ENCODE results near the gene TTI1. TPM values are rescaled to one million over a fixed set of nuclear protein-coding genes. Genes with fewer than 3 reads are reported as not detected.

The TTI1 gene
- total and polyA plus RNA-seq, 2 experiments from 2014 or later = 17.8 to 56.4 TPM

DNA sequence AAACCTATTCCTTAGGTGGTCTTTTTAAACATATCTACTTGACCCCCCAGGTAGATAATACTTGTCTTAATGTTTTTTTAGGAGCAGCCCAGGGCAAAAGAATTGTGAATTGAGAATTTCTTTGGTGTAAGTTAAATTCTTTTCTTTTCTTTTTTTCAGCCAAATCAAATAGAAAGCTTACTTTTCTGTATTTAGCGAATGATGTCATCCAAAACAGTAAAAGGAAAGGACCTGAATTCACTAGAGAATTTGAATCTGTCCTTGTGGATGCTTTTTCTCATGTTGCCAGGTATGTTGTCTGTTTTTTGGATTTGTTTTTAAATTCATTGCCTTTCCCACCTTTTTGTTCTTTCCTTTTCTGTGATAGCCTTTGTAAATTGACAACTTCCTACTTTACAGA lies 7.0 kb upstream of the TTI1 start:
- H3K36me3 Mint-ChIP-seq (ENCODE audit: low read depth) = peaks cover 64% of the 10 kb centered on the region
- no peak for ATAC-seq
- no peak overlapping the region for H3K4me3 Mint-ChIP-seq
- no peaks in the 10 kb centered on the region for H3K9me3 Mint-ChIP-seq
- TF ChIP-seq, protein P1, sequence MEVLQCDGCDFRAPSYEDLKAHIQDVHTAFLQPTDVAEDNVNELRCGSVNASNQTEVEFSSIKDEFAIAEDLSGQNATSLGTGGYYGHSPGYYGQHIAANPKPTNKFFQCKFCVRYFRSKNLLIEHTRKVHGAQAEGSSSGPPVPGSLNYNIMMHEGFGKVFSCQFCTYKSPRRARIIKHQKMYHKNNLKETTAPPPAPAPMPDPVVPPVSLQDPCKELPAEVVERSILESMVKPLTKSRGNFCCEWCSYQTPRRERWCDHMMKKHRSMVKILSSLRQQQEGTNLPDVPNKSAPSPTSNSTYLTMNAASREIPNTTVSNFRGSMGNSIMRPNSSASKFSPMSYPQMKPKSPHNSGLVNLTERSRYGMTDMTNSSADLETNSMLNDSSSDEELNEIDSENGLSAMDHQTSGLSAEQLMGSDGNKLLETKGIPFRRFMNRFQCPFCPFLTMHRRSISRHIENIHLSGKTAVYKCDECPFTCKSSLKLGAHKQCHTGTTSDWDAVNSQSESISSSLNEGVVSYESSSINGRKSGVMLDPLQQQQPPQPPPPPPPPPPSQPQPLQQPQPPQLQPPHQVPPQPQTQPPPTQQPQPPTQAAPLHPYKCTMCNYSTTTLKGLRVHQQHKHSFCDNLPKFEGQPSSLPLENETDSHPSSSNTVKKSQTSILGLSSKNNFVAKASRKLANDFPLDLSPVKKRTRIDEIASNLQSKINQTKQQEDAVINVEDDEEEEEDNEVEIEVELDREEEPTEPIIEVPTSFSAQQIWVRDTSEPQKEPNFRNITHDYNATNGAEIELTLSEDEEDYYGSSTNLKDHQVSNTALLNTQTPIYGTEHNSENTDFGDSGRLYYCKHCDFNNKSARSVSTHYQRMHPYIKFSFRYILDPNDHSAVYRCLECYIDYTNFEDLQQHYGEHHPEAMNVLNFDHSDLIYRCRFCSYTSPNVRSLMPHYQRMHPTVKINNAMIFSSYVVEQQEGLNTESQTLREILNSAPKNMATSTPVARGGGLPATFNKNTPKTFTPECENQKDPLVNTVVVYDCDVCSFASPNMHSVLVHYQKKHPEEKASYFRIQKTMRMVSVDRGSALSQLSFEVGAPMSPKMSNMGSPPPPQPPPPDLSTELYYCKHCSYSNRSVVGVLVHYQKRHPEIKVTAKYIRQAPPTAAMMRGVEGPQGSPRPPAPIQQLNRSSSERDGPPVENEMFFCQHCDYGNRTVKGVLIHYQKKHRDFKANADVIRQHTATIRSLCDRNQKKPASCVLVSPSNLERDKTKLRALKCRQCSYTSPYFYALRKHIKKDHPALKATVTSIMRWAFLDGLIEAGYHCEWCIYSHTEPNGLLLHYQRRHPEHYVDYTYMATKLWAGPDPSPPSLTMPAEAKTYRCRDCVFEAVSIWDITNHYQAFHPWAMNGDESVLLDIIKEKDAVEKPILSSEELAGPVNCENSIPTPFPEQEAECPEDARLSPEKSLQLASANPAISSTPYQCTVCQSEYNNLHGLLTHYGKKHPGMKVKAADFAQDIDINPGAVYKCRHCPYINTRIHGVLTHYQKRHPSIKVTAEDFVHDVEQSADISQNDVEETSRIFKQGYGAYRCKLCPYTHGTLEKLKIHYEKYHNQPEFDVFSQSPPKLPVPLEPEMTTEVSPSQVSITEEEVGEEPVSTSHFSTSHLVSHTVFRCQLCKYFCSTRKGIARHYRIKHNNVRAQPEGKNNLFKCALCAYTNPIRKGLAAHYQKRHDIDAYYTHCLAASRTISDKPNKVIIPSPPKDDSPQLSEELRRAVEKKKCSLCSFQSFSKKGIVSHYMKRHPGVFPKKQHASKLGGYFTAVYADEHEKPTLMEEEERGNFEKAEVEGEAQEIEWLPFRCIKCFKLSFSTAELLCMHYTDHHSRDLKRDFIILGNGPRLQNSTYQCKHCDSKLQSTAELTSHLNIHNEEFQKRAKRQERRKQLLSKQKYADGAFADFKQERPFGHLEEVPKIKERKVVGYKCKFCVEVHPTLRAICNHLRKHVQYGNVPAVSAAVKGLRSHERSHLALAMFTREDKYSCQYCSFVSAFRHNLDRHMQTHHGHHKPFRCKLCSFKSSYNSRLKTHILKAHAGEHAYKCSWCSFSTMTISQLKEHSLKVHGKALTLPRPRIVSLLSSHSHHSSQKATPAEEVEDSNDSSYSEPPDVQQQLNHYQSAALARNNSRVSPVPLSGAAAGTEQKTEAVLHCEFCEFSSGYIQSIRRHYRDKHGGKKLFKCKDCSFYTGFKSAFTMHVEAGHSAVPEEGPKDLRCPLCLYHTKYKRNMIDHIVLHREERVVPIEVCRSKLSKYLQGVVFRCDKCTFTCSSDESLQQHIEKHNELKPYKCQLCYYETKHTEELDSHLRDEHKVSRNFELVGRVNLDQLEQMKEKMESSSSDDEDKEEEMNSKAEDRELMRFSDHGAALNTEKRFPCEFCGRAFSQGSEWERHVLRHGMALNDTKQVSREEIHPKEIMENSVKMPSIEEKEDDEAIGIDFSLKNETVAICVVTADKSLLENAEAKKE (CRISPR knock-in tag; IDR thresholded peaks at IDR 0.05) = no peak
- no peak for TF ChIP-seq POLR2AphosphoS5 (IDR thresholded peaks at IDR 0.05; ENCODE audit: low read depth)
- TF ChIP-seq EZH2phosphoT487 (IDR thresholded peaks at IDR 0.05; ENCODE audit: unreplicated experiment) = no peak
- no peak for TF ChIP-seq STAT1 (IDR thresholded peaks at IDR 0.05; ENCODE audit: unreplicated experiment)
- no peak for TF ChIP-seq EZH2 (IDR thresholded peaks at IDR 0.05; ENCODE audit: low read depth, unreplicated experiment)
- no peak for TF ChIP-seq NANOG (IDR thresholded peaks at IDR 0.05; ENCODE audit: borderline replicate concordance)
- TF ChIP-seq, protein P2, sequence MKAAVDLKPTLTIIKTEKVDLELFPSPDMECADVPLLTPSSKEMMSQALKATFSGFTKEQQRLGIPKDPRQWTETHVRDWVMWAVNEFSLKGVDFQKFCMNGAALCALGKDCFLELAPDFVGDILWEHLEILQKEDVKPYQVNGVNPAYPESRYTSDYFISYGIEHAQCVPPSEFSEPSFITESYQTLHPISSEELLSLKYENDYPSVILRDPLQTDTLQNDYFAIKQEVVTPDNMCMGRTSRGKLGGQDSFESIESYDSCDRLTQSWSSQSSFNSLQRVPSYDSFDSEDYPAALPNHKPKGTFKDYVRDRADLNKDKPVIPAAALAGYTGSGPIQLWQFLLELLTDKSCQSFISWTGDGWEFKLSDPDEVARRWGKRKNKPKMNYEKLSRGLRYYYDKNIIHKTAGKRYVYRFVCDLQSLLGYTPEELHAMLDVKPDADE (IDR thresholded peaks at IDR 0.05) = no peak
- peaks cover 2% of the 10 kb centered on the region for H3K4me1 Mint-ChIP-seq
- Histone ChIP-seq H3K79me2 (replicated peaks; ENCODE audit: insufficient read depth) (peaks cover 100% of the 10 kb centered on the region), H3K4me2 (no peak overlapping the region), H3K9me2 (ENCODE audit: insufficient read depth) (no peaks in the 10 kb centered on the region), H3K27ac (ENCODE audit: low read depth) (no peak overlapping the region), H3K36me3 (ENCODE audit: insufficient read depth) (peaks cover 14% of the 10 kb centered on the region), H3K27me3 (ENCODE audit: insufficient read depth) (no peaks in the 10 kb centered on the region), H3K4me3 (no peak overlapping the region), H4K20me1 (replicated peaks; ENCODE audit: insufficient read depth) (peaks cover 30% of the 10 kb centered on the region), H3K4me1 (ENCODE audit: insufficient read depth) (peaks cover 2% of the 10 kb centered on the region; the same call in 1 of the 2 replicates), H2AFZ (no peak overlapping the region), H3F3A (replicated peaks; ENCODE audit: low read depth) (no peaks in the 10 kb centered on the region)
- no peak for DNase-seq (ENCODE audit: low spot score)
- H3K27ac Mint-ChIP-seq = no peak overlapping the region
- H3K27me3 Mint-ChIP-seq (ENCODE audit: insufficient read depth, low read depth, poor library complexity) = no peaks in the 10 kb centered on the region
